ENCODE results near the gene DIPK1B.
"Not testable (repeated sequence)": the region's sequence is repeated elsewhere in the genome, so short reads cannot be mapped to it uniquely, and the experiment has no call there.

The DIPK1B gene

DNA sequence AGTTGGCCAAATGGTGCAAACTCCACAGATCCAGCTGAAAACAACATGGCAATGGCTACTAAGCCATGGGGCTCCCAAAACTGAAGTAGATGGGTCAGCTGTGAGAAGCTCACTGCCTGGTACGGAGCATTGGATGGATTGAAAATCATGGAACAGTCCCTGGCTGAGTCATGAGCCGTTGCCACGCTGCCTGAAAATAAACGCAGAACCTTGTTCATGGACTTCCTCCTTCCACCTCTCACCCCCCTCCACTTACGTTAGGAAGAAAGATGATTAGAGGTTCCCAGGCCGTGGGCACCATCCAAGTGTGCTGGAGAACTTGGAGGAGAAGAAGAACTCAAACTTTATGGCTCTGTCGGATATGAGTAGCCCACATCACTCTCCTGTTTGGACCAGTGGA, 6.8 kb upstream of the DIPK1B start:
- no peak for TF ChIP-seq CTCF (IDR thresholded peaks at IDR 0.05; ENCODE audit: extremely low read depth, missing control alignments)
- DNase-seq (ENCODE audit: low spot score): no peak

DNA sequence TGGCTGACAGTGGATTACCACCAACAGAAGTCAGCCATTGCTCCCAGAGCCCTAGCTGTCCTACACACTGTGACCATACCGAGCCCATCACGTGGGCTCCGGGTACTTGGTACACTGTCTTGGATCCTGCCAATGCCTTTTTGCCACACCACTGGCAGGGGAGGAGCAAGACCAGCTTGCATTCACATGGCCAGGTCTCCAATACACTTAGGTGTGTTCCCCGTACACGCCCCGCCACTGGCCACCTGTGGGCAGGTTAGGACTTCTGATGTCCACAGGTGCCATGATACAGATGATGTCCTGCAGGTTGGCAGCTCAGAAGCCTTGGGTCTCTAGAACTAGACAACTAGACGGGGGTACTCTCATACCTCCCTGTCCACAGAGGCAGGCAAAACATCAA, 5.4 kb upstream of the DIPK1B start:
- TF ChIP-seq CTCF (IDR thresholded peaks at IDR 0.05; ENCODE audit: extremely low read depth, missing control alignments): no peak
- DNase-seq (ENCODE audit: low spot score): no peak

- TF ChIP-seq CTCF (IDR thresholded peaks at IDR 0.05; ENCODE audit: extremely low read depth, missing control alignments): no peak
- DNase-seq (ENCODE audit: low spot score): no peak
Measured at GRCh38 chr9:136707849-136708517, 4.4 kb upstream of the DIPK1B start.

GRCh38 chr9:136709454-136710109, 2.8 kb upstream of the DIPK1B start:
- TF ChIP-seq CTCF (IDR thresholded peaks at IDR 0.05; ENCODE audit: extremely low read depth, missing control alignments): no peak
- DNase-seq (ENCODE audit: low spot score): no peak

- no peak for DNase-seq (ENCODE audit: low spot score)
- TF ChIP-seq CTCF (IDR thresholded peaks at IDR 0.05; ENCODE audit: extremely low read depth, missing control alignments): no peak
Measured at GRCh38 chr9:136710543-136710942, 1.8 kb upstream of the DIPK1B start.

- DNase-seq (ENCODE audit: low spot score): not testable (repeated sequence)
Measured at GRCh38 chr9:136711219-136711648, 1.1 kb upstream of the DIPK1B start.

- no peak for DNase-seq (ENCODE audit: low spot score)
- TF ChIP-seq CTCF (IDR thresholded peaks at IDR 0.05; ENCODE audit: extremely low read depth, missing control alignments): no peak
Measured at GRCh38 chr9:136712690-136713544, 545 bp downstream of the DIPK1B start.
